ENCODE measurements around the gene ME1. TPM values are rescaled to one million over a fixed set of nuclear protein-coding genes. Genes with fewer than 3 reads are reported as not detected.
"Not testable (repeated sequence)": the region's sequence is repeated elsewhere in the genome, so short reads cannot be mapped to it uniquely, and the experiment has no call there.

Gene ME1
- total RNA-seq, 2 donors from 2014 or later: 7.5 to 15.4 TPM

DNA sequence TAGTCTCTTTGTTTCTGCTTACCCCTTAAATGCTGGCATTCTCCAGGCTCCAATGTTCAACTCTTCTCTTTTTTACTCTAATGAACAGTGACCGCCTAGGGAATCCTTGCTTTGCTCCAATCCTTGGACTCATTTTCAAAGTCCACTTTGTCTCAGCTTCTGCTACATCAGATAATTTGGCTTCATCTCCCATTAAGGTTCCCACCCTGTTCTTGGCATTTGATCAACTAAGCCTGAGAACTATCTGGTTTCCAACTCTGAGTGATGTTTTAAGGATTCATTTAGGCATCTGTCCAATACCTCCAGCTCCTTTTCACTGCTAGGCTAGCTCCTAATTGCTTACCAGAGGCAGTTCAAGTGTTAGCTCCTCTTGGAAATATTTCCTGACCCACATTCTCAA is 64.9 kb downstream of the ME1 start:
- Histone ChIP-seq H3K36me3 (ENCODE audit: control insufficient read depth, insufficient read depth, low read length) (no peaks in the 10 kb centered on the region), H3K27ac (ENCODE audit: low read depth, low read length) (no peak overlapping the region), H3K9ac (ENCODE audit: extremely low read depth, low read length, poor library complexity, severe bottlenecking) (no peak overlapping the region), H3K4me3 (ENCODE audit: low read length) (no peak overlapping the region), H3K27me3 (ENCODE audit: control insufficient read depth, insufficient read depth, low read length, poor library complexity, severe bottlenecking) (no peaks in the 10 kb centered on the region), H3K9me3 (ENCODE audit: control insufficient read depth, low read length) (no peaks in the 10 kb centered on the region), H3K4me1 (ENCODE audit: control insufficient read depth, insufficient read depth, low read length) (no peaks in the 10 kb centered on the region)
- Mint-ChIP-seq H3K36me3 (ENCODE audit: low read depth) (peaks cover 2% of the 10 kb centered on the region), H3K27me3 (ENCODE audit: insufficient read depth) (no peaks in the 10 kb centered on the region), H3K27ac (no peak overlapping the region), H3K9me3 (no peaks in the 10 kb centered on the region), H3K4me1 (no peaks in the 10 kb centered on the region), H3K4me3 (no peak overlapping the region)
- no peak for DNase-seq
- 85 to 95% methylated on average over 1 of the region's 1 CpG for WGBS, 2 experiments (ENCODE audit: insufficient coverage in 1 of 2, insufficient read length in 1 of 2)
- TF ChIP-seq, protein P1, sequence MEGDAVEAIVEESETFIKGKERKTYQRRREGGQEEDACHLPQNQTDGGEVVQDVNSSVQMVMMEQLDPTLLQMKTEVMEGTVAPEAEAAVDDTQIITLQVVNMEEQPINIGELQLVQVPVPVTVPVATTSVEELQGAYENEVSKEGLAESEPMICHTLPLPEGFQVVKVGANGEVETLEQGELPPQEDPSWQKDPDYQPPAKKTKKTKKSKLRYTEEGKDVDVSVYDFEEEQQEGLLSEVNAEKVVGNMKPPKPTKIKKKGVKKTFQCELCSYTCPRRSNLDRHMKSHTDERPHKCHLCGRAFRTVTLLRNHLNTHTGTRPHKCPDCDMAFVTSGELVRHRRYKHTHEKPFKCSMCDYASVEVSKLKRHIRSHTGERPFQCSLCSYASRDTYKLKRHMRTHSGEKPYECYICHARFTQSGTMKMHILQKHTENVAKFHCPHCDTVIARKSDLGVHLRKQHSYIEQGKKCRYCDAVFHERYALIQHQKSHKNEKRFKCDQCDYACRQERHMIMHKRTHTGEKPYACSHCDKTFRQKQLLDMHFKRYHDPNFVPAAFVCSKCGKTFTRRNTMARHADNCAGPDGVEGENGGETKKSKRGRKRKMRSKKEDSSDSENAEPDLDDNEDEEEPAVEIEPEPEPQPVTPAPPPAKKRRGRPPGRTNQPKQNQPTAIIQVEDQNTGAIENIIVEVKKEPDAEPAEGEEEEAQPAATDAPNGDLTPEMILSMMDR (conservative IDR thresholded peaks at IDR 0.05): no peak

GRCh38 chr6:83362349-83362748 is 68.5 kb downstream of the ME1 start:
- H3K27ac Mint-ChIP-seq; H3K4me3 Mint-ChIP-seq; H3K4me3 ChIP-seq (ENCODE audit: low read length); H3K9ac ChIP-seq (ENCODE audit: extremely low read depth, low read length, poor library complexity, severe bottlenecking); H3K9me3 ChIP-seq (ENCODE audit: control insufficient read depth, low read length); H3K36me3 ChIP-seq (ENCODE audit: control insufficient read depth, insufficient read depth, low read length); H3K27me3 Mint-ChIP-seq (ENCODE audit: insufficient read depth); DNase-seq; H3K27ac ChIP-seq (ENCODE audit: low read depth, low read length); H3K4me1 ChIP-seq (ENCODE audit: control insufficient read depth, insufficient read depth, low read length); H3K4me1 Mint-ChIP-seq; H3K27me3 ChIP-seq (ENCODE audit: control insufficient read depth, insufficient read depth, low read length, poor library complexity, severe bottlenecking): not testable (repeated sequence)
- Mint-ChIP-seq H3K36me3 (ENCODE audit: low read depth) (peaks cover 21% of the 10 kb centered on the region), H3K9me3 (peaks cover 15% of the 10 kb centered on the region)
- WGBS, 2 experiments (ENCODE audit: insufficient coverage in 1 of 2, insufficient read length in 1 of 2): 94 to 97% methylated on average over 4 to 6 of the region's 6 CpGs

GRCh38 chr6:83359638-83360037 is 71.2 kb downstream of the ME1 start:
- Histone ChIP-seq H3K36me3 (ENCODE audit: control insufficient read depth, insufficient read depth, low read length) (no peaks in the 10 kb centered on the region), H3K27ac (ENCODE audit: low read depth, low read length) (no peak overlapping the region), H3K9ac (ENCODE audit: extremely low read depth, low read length, poor library complexity, severe bottlenecking) (no peak overlapping the region), H3K4me3 (ENCODE audit: low read length) (no peak overlapping the region), H3K4me1 (ENCODE audit: control insufficient read depth, insufficient read depth, low read length) (no peaks in the 10 kb centered on the region), H3K27me3 (ENCODE audit: control insufficient read depth, insufficient read depth, low read length, poor library complexity, severe bottlenecking) (no peaks in the 10 kb centered on the region), H3K9me3 (ENCODE audit: control insufficient read depth, low read length) (peaks cover 6% of the 10 kb centered on the region)
- Mint-ChIP-seq H3K36me3 (ENCODE audit: low read depth) (peaks cover 21% of the 10 kb centered on the region), H3K4me1 (no peaks in the 10 kb centered on the region), H3K27ac (no peak overlapping the region), H3K9me3 (peaks cover 15% of the 10 kb centered on the region), H3K4me3 (no peak overlapping the region), H3K27me3 (ENCODE audit: insufficient read depth) (no peaks in the 10 kb centered on the region)
- TF ChIP-seq, protein P1 (conservative IDR thresholded peaks at IDR 0.05): no peak
- 94% methylated on average over 3 of the region's 3 CpGs for WGBS, 2 experiments (ENCODE audit: insufficient coverage in 1 of 2, insufficient read length in 1 of 2)
- DNase-seq: no peak

DNA sequence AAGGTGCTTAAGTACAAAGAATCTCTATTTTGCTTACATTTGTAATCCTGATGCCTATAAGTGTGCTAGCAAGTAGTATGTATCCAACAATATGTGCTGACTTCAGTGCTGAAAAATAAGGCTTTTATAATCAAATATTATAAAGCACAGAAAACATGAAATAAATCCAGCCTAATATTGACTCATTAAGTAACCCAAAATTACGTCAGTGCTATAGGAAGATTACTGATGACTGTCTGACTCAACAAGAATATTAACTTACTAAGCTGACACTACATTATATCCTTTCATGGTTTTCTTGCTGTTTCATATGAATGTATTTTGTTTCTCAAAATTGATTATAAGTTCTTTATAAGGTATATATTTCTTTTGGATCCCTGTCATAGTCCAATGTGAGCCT is 76.1 kb downstream of the ME1 start:
- Histone ChIP-seq H3K36me3 (ENCODE audit: control insufficient read depth, insufficient read depth, low read length) (no peaks in the 10 kb centered on the region), H3K27me3 (ENCODE audit: control insufficient read depth, insufficient read depth, low read length, poor library complexity, severe bottlenecking) (no peaks in the 10 kb centered on the region), H3K9ac (ENCODE audit: extremely low read depth, low read length, poor library complexity, severe bottlenecking) (no peak overlapping the region), H3K4me3 (ENCODE audit: low read length) (no peak overlapping the region), H3K27ac (ENCODE audit: low read depth, low read length) (no peak overlapping the region), H3K4me1 (ENCODE audit: control insufficient read depth, insufficient read depth, low read length) (no peaks in the 10 kb centered on the region), H3K9me3 (ENCODE audit: control insufficient read depth, low read length) (peaks cover 3% of the 10 kb centered on the region)
- peaks cover 7% of the 10 kb centered on the region for H3K9me3 Mint-ChIP-seq
- DNase-seq: no peak
- TF ChIP-seq, protein P1 (conservative IDR thresholded peaks at IDR 0.05): no peak
- H3K4me3 Mint-ChIP-seq: no peak overlapping the region
- 96% methylated on average over 1 of the region's 1 CpG; no CpG with 5 or more reads in 1 of the 2 experiments for WGBS, 2 experiments (ENCODE audit: insufficient coverage in 1 of 2, insufficient read length in 1 of 2)
- H3K27me3 Mint-ChIP-seq (ENCODE audit: insufficient read depth): no peaks in the 10 kb centered on the region
- no peaks in the 10 kb centered on the region for H3K4me1 Mint-ChIP-seq
- peaks cover 10% of the 10 kb centered on the region for H3K36me3 Mint-ChIP-seq (ENCODE audit: low read depth)
- no peak overlapping the region for H3K27ac Mint-ChIP-seq
